Measurements from ENCODE around the gene GOLGA8S. TPM values are rescaled to one million over a fixed set of nuclear protein-coding genes. Genes with fewer than 3 reads are reported as not detected.
"Not testable (repeated sequence)": the region's sequence is repeated elsewhere in the genome, so short reads cannot be mapped to it uniquely, and the experiment has no call there.

GOLGA8S gene
- total RNA-seq, 1 donor = under 0.01 TPM

GRCh38 chr15:23384371-23384770 lies 29.8 kb downstream of the GOLGA8S start:
- H3K4me3 ChIP-seq (ENCODE audit: low read depth, low read length) = no peak overlapping the region
- no peak for DNase-seq (ENCODE audit: low read depth)
- no peak for TF ChIP-seq CTCF (IDR thresholded peaks at IDR 0.05; ENCODE audit: insufficient read depth, low read depth, low read length)

- no peak overlapping the region for H3K4me3 ChIP-seq (ENCODE audit: low read depth, low read length)
- TF ChIP-seq CTCF (IDR thresholded peaks at IDR 0.05; ENCODE audit: insufficient read depth, low read depth, low read length) = no peak
- no peak for DNase-seq (ENCODE audit: low read depth)
These were observed 31.4 kb downstream of the GOLGA8S start for GRCh38 chr15:23385886-23386430.

- DNase-seq (ENCODE audit: low read depth) = no peak
- H3K4me3 ChIP-seq (ENCODE audit: low read depth, low read length) = no peak overlapping the region
- no peak for TF ChIP-seq CTCF (IDR thresholded peaks at IDR 0.05; ENCODE audit: insufficient read depth, low read depth, low read length)
These were observed 33.2 kb downstream of the GOLGA8S start for GRCh38 chr15:23387621-23388190.

- no peak for TF ChIP-seq CTCF (IDR thresholded peaks at IDR 0.05; ENCODE audit: insufficient read depth, low read depth, low read length)
- DNase-seq (ENCODE audit: low read depth) = peak; percentile 1
- H3K4me3 ChIP-seq (ENCODE audit: low read depth, low read length) = no peak overlapping the region
These were observed 40.6 kb downstream of the GOLGA8S start for GRCh38 chr15:23395030-23395692.

GRCh38 chr15:23395832-23396231 lies 41.3 kb downstream of the GOLGA8S start:
- no peak for TF ChIP-seq CTCF (IDR thresholded peaks at IDR 0.05; ENCODE audit: insufficient read depth, low read depth, low read length)
- H3K4me3 ChIP-seq (ENCODE audit: low read depth, low read length) = no peak overlapping the region
- DNase-seq (ENCODE audit: low read depth) = no peak

- TF ChIP-seq CTCF (IDR thresholded peaks at IDR 0.05; ENCODE audit: insufficient read depth, low read depth, low read length) = no peak
- no peak for DNase-seq (ENCODE audit: low read depth)
- H3K4me3 ChIP-seq (ENCODE audit: low read depth, low read length) = no peak overlapping the region
These were observed 43.2 kb downstream of the GOLGA8S start for GRCh38 chr15:23397779-23398178.

- not testable (repeated sequence) for DNase-seq (ENCODE audit: low read depth)
These were observed 43.8 kb downstream of the GOLGA8S start for GRCh38 chr15:23398357-23398756.

GRCh38 chr15:23399207-23399606 lies 44.7 kb downstream of the GOLGA8S start:
- not testable (repeated sequence) for DNase-seq (ENCODE audit: low read depth); H3K4me3 ChIP-seq (ENCODE audit: low read depth, low read length)

More at GRCh38 chr15:23398357-23398756, 43.8 kb downstream of the GOLGA8S start:
- H3K4me3 ChIP-seq (ENCODE audit: low read depth, low read length) = not testable (repeated sequence)

Measured in fibroblast of villous mesenchyme (primary cell).